WI38 (cell line): Measurements from ENCODE around the gene SLC25A28.

ENCODE experiments used
- H3K4me3 ChIP-seq: 2 replicates; pipeline ENCODE4 v1.5.1; 2011; ENCODE audit warnings: low read depth, mild to moderate bottlenecking, control low read depth, low read length
- TF ChIP-seq, protein P1 (sequence below): IDR thresholded peaks from 2 replicates; pipeline ENCODE4 v1.5.1; 2012; ENCODE audit warnings: low read depth, mild to moderate bottlenecking, control low read depth, low read length

SLC25A28 gene, protein sequence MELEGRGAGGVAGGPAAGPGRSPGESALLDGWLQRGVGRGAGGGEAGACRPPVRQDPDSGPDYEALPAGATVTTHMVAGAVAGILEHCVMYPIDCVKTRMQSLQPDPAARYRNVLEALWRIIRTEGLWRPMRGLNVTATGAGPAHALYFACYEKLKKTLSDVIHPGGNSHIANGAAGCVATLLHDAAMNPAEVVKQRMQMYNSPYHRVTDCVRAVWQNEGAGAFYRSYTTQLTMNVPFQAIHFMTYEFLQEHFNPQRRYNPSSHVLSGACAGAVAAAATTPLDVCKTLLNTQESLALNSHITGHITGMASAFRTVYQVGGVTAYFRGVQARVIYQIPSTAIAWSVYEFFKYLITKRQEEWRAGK

DNA sequence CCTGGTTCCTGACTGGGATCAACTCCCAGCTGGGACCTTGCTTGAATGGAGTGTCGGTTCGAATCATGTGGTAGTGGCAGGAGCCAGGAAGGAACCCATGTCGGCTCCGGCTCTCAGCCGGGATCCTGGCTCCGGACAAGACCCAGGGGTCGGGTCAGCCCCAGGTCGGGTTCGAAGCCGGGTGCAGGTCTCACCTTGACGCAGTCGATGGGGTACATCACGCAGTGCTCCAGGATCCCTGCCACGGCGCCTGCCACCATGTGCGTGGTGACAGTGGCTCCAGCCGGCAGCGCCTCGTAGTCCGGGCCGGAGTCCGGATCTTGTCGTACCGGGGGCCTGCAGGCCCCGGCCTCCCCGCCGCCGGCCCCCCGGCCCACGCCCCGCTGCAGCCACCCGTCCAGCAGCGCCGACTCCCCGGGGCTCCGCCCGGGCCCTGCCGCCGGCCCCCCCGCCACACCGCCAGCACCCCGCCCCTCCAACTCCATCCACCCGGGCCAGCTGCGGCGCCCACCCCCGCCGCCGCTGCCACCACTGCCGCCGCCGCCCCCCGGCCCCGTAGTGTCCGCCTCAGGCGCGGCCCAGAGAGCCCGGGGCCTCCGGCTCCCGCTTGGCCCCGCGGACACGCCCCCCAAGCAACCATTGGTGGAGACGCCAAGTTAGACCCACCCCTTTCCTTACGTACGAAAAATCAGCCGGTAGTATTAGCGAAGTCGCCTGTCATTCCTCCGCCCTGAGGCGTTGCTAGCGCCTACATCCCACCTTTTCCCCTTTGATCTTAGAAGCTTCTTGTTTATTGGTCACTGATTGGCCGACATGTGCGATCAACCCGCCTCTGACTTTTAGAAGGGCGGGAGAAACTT, at the start of gene SLC25A28:
TSS of gene SLC25A28 (minus strand) at position 589 of the 860 bp plus-strand sequence. CDS start at position 485, 104 bp downstream.
- TF ChIP-seq, protein P1, sequence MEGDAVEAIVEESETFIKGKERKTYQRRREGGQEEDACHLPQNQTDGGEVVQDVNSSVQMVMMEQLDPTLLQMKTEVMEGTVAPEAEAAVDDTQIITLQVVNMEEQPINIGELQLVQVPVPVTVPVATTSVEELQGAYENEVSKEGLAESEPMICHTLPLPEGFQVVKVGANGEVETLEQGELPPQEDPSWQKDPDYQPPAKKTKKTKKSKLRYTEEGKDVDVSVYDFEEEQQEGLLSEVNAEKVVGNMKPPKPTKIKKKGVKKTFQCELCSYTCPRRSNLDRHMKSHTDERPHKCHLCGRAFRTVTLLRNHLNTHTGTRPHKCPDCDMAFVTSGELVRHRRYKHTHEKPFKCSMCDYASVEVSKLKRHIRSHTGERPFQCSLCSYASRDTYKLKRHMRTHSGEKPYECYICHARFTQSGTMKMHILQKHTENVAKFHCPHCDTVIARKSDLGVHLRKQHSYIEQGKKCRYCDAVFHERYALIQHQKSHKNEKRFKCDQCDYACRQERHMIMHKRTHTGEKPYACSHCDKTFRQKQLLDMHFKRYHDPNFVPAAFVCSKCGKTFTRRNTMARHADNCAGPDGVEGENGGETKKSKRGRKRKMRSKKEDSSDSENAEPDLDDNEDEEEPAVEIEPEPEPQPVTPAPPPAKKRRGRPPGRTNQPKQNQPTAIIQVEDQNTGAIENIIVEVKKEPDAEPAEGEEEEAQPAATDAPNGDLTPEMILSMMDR: no peak
- peak within 1 kb of the TSS; percentile 96 for H3K4me3 ChIP-seq

DNA sequence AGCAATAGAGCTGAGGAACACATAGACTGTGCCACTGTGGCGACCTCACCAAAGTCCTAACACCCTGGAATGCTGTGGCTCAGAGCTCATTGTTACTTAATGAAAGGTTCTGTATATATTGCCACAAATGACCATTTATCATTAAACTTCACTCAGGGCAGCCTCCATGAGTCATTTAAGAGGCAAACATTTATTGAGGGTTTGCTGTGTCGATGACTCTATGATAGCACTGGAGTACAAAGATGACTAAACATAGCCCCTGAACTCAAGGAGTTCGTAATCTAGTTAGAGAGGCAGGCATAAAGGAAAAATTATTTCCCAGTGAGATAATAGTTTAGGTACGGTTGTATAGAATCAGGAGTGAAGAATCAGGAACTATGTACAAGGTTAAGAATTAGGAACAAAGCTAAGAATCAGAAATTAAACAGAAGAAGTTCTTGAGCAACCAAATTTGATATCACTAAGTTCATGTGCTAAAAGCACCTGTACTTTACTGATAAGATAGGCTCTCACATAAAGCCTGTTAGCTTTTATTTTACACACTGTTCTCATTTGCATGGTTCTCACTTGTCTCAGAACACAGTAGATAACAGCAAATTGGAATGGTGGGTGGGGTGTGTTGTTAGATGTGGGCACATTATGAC, 47.0 kb upstream of the SLC25A28 start:
- TF ChIP-seq, protein P1: no peak
- H3K4me3 ChIP-seq: no peak overlapping the region

GRCh38 chr10:99665304-99665703, 45.1 kb upstream of the SLC25A28 start:
- H3K4me3 ChIP-seq: no peak overlapping the region
- TF ChIP-seq, protein P1: no peak

- TF ChIP-seq, protein P1: no peak
- peak overlapping the region; percentile 31 for H3K4me3 ChIP-seq
Measured at GRCh38 chr10:99661377-99661763, 41.1 kb upstream of the SLC25A28 start.

GRCh38 chr10:99660662-99661376, 40.6 kb upstream of the SLC25A28 start:
- TF ChIP-seq, protein P1: no peak
- peak overlapping the region; percentile 96 for H3K4me3 ChIP-seq

GRCh38 chr10:99659868-99660366, 39.7 kb upstream of the SLC25A28 start:
- TF ChIP-seq, protein P1: no peak
- H3K4me3 ChIP-seq: peak overlapping the region; percentile 96
